GM18951 (cell line): ENCODE results near the gene COBLL1.

Experiments used
- POLR2A ChIP-seq: IDR thresholded peaks from 4 replicates; pipeline ENCODE4 v1.6.1; 2011; ENCODE audit warnings: mild to moderate bottlenecking; ENCODE audit not compliant: insufficient read length, insufficient read depth; ENCODE audit errors: extremely low read depth
- in situ Hi-C: fragments of 300-500 bp; cut with MboI; formaldehyde crosslinking; loops from one replicate; pipeline ENCODE4 v1.12.0; 2022; ENCODE audit warnings: low sequenced_read_pairs, mixed read lengths, inconsistent platforms; ENCODE audit not compliant: unreplicated experiment

Gene COBLL1

DNA sequence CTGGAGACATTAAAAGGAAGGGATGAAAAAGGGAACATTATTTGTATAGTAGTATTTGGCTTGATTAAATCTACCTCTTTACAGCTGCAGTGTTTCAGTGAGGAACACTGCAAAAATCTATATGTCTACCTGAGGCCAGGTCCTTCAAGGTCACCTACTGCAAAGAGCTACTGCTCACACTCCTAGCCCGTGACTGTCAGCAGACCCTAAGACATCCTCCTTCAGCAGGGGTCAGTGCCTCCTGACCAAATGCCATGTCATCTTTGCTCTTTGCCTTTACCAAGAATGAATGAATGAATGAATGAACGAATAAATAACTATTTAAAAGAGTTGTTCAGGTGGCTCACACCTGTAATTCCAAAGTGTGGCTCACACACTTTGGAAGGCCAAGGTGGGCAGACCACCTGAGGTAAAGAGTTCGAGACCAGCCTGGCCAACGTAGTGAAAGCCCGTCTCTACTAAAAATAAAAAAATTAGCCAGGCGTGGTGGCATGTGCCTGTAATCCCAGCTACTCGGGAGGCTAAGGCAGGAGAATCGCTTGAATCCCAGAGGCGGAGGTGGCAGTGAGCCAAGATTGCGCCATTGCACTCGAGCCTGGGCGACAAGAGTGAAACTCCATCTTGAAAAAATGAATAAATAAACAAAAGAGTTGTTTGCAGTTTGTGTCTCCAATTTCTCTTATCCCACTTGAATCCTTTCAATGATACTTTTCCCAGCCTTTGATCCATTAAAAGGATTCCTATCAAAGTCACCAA, 136.0 kb downstream of the COBLL1 start:
- in situ Hi-C loops = no loop called here
- no peak for TF ChIP-seq POLR2A

GRCh38 chr2:164703915-164704706, 137.5 kb downstream of the COBLL1 start:
- in situ Hi-C loops = no loop called here
- no peak for TF ChIP-seq POLR2A

DNA sequence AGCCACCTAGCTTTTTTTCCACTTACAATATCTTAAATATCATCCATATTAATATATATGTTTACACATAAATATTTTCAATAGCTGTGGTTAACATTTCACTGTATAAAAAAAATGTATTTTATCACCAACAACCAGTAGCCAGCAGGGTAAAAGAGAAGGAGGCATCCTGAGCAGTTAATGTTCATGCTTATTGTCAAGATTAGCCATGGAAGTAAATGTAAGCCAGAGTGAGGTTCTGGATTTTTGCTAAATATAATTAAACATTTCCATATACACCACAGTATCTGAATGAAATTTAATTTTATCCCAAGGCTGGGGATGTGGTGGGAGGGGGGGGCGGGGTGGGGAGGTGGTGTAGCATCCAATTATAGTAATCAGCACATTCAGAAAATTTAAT, 140.1 kb downstream of the COBLL1 start:
- in situ Hi-C loops = no loop called here
- no peak for TF ChIP-seq POLR2A

DNA sequence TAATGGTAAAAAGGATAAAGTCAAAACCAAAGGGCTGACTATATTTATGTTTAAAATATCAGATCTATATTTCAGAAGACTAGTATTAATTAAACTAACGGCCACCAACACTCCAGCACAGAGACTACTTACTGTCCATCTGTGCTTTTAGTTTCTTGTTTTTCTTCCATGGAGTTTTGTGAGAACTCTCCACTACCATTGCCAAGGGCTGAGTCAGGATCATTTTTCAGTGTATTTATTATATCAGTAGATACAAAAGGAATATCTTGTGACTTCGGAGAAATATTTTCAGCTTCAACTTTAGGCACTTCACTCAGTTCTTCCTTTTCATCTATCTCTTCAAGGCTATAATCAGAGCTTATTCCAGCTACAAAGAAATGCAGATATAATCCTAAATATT, 141.2 kb downstream of the COBLL1 start:
- TF ChIP-seq POLR2A = no peak
- in situ Hi-C loops = no loop called here

GRCh38 chr2:164697688-164698461, 143.7 kb downstream of the COBLL1 start:
- no peak for TF ChIP-seq POLR2A
- in situ Hi-C loops = no loop called here

GRCh38 chr2:164696634-164697033, 145.0 kb downstream of the COBLL1 start:
- TF ChIP-seq POLR2A = no peak
- in situ Hi-C loops = no loop called here

DNA sequence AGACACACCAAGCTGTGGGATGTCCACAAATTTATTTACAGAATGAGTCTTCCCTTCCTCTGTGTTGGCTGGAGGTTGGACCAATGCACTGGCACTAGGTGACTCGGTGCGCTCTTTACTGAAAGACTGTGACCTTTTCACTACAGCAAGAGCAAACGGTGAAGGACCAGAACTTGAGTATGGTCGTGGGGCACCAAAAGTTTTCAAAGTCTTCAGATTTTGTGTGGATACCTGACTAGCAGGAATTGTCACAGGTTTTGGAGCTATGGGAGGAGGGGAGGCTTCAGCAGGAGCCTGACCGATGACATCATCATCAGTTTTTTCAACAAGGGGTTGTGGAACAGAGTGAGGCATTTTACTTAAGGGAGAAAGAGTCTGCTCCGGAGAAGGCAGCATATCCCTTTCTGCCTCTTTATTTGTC, 147.3 kb downstream of the COBLL1 start:
- TF ChIP-seq POLR2A = no peak
- in situ Hi-C loops = no loop called here

- TF ChIP-seq POLR2A = no peak
- in situ Hi-C loops = no loop called here
Observed at GRCh38 chr2:164693834-164694233, 147.8 kb downstream of the COBLL1 start.

- in situ Hi-C loops = no loop called here
- TF ChIP-seq POLR2A = no peak
Observed at GRCh38 chr2:164693390-164693789, 148.2 kb downstream of the COBLL1 start.

DNA sequence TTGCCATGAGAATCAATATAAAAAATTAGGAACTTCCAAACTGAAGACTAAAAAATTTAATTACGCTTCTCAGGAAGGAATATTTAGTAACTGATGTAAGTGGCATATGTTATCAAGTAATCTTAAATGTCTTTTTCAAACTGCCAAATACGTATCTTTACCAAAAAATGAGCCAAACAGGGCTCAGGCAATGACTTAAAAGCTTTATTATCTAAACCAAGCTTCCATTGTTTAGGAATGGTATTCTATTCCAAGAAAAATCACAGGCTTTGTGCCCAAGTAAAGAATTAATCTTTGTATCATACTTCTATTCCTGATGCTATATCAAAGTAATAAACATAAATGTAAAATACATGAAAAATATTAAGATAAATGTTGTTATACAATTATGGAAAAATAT, 148.7 kb downstream of the COBLL1 start:
- in situ Hi-C loops = no loop called here
- no peak for TF ChIP-seq POLR2A

GRCh38 chr2:164692114-164692513, 149.5 kb downstream of the COBLL1 start:
- TF ChIP-seq POLR2A = no peak
- in situ Hi-C loops = no loop called here

GRCh38 chr2:164691346-164691887, 150.2 kb downstream of the COBLL1 start:
- in situ Hi-C loops = no loop called here
- no peak for TF ChIP-seq POLR2A

DNA sequence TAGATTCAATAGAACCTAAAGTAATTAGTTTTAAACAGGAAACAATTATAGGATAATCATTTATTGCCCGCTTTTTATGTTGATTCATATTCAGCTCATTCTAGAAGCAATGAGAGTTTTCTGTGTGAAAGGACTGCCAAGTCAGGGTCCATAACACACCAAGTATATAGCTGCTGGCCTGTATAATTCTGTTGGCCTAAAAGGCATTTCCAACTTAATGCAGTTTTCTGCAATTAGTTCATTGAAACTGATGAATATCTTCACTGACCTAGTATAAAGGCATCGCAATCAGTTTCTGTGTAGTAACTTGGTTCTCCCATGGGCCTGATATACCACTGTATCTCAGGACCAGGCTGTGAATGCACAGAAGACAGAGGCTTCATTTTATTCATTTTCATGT, 151.3 kb downstream of the COBLL1 start:
- no peak for TF ChIP-seq POLR2A
- in situ Hi-C loops = no loop called here
